Measurements from ENCODE around the gene NOS1AP. TPM values are rescaled to one million over a fixed set of nuclear protein-coding genes. Genes with fewer than 3 reads are reported as not detected.
A peak's percentile ranks its signal among the peaks of the same experiment; 100 is the strongest.

NOS1AP gene
- total and polyA plus RNA-seq, 9 of the 15 experiments (the other 6 are each of a cell fraction or from before 2014, with no cell fraction given), result 0.07 to 1.5 (median 0.22) TPM

- H3K4me2 ChIP-seq (ENCODE audit: insufficient read depth, low read length), result peak within 1 kb of the TSS; percentile 11; the same call in 1 of the 2 replicates
- H3K27ac ChIP-seq (ENCODE audit: extremely low read depth, low read depth, low read length), result peak within 1 kb of the TSS; percentile 43
- H3K79me2 ChIP-seq (ENCODE audit: control insufficient read depth, insufficient read depth, low read length), result peaks cover 12% of the 10 kb centered on the region; the same call in 2 of the 3 replicates
- H3K9ac ChIP-seq (ENCODE audit: insufficient read depth in 1 of 2, low read depth in 2 of 2, low read length in 2 of 2), result peak within 1 kb of the TSS; percentile 11 to 65; a peak in 2 of 4 replicates
- H2AFZ ChIP-seq (ENCODE audit: low read depth, low read length), result peak within 1 kb of the TSS; percentile 56
- intact Hi-C loops (cut with micrococcal nuclease), result no loop called here
- H3K4me3 ChIP-seq, result no peak within 1 kb of the TSS
- in situ Hi-C loops (cut with MboI), result no loop called here
- H3K27me3 ChIP-seq (ENCODE audit: control insufficient read depth in 2 of 2, insufficient read depth in 2 of 2, low read length in 2 of 2), result no peaks in the 10 kb centered on the region
- H3K4me1 ChIP-seq (replicated peaks in 1 of 2; ENCODE audit: control insufficient read depth in 2 of 2, insufficient read depth in 2 of 2, low read length in 2 of 2), result peaks cover 48 to 72% of the 10 kb centered on the region in 2 experiments; a peak in 4 of 5 replicates
- H3K9me1 ChIP-seq (ENCODE audit: control insufficient read depth, insufficient read depth, low read length), result peaks cover 2% of the 10 kb centered on the region
- no peak for ATAC-seq
- BruUV-seq (replicated peaks), result no TSS peak
- H3K36me3 ChIP-seq (ENCODE audit: control insufficient read depth, insufficient read depth, low read length), result no peaks in the 10 kb centered on the region; the same call in 2 of the 3 replicates
- peak in 1 of 4 experiments; percentile 16 for DNase-seq (ENCODE audit: extremely low read depth in 1 of 4, low spot score in 3 of 4)
- WGBS (ENCODE audit: insufficient coverage, low coverage, missing lambda C conversion rate), result 68% methylated on average over 3 of the region's 3 CpGs
- no peaks in the 10 kb centered on the region for H3K9me3 ChIP-seq (replicated peaks; ENCODE audit: control insufficient read depth, insufficient read depth, low read depth, low read length)
- POLR2A ChIA-PET, result interaction anchor here (1.0 to 1.9 kb wide), 6 partner anchors 8 to 439 kb away, joined by 3 to 10 read pairs (median 4); no protein-coding TSS in a partner anchor
- FAIRE-seq, result no peak
- TF ChIP-seq E2F6 (IDR thresholded peaks at IDR 0.05; ENCODE audit: borderline replicate concordance in 1 of 2, extremely low read depth in 1 of 2, insufficient read depth in 1 of 2, insufficient read length in 1 of 2, low read depth in 1 of 2, low read length in 1 of 2, poor library complexity in 1 of 2, severe bottlenecking in 1 of 2) (peak in 1 of 2 experiments; percentile 25), SMARCB1 (IDR thresholded peaks at IDR 0.05; ENCODE audit: insufficient read length, low read depth) (no peak), HMBOX1 (IDR thresholded peaks at IDR 0.05) (peak; percentile 70; the same call in 1 of the 2 replicates), ZNF253 (CRISPR knock-in tag; conservative IDR thresholded peaks at IDR 0.05) (no peak)
- TF ChIP-seq, protein P1, sequence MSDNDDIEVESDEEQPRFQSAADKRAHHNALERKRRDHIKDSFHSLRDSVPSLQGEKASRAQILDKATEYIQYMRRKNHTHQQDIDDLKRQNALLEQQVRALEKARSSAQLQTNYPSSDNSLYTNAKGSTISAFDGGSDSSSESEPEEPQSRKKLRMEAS (CRISPR knock-in tag; IDR thresholded peaks at IDR 0.05), result peak; percentile 69; the same call in 1 of the 2 replicates
- no peaks in the 10 kb centered on the region for H4K20me1 ChIP-seq (replicated peaks; ENCODE audit: control insufficient read depth, insufficient read depth, low read length)
- CTCF ChIA-PET (ENCODE audit: low intra/inter-chr PET ratio), result no interaction called here
Measured at GRCh38 chr1:162381383-162381782, 311.9 kb downstream of the NOS1AP start, which contains the start of gene C1orf226. Gene C1orf226 (plus strand): TSS chr1:162381728. CDS start chr1:162381902, 174 bp downstream.
